KOPT-K1 (cell line): ENCODE results near the gene SPARCL1.

Experiments
- H3K27ac ChIP-seq: fragments of 200-600 bp; sonication (generic); 2 replicates; pipeline ENCODE4 v1.5.1; 2016; ENCODE audit warnings: antibody characterized with exemption, mild to moderate bottlenecking, low read depth, low read length; ENCODE audit not compliant: poor library complexity, severe bottlenecking
- H3K36me3 ChIP-seq: fragments of 200-600 bp; sonication (generic); 2 replicates; pipeline ENCODE4 v1.5.1; 2017; ENCODE audit warnings: antibody characterized with exemption, mild to moderate bottlenecking, low read length, moderate library complexity; ENCODE audit not compliant: insufficient read depth
- H3K9me3 ChIP-seq: fragments of 200-600 bp; sonication (generic); 2 replicates; pipeline ENCODE4 v1.5.1; 2017; ENCODE audit warnings: antibody characterized with exemption, low read length, mild to moderate bottlenecking; ENCODE audit not compliant: insufficient read depth, poor library complexity, severe bottlenecking

The SPARCL1 gene

DNA sequence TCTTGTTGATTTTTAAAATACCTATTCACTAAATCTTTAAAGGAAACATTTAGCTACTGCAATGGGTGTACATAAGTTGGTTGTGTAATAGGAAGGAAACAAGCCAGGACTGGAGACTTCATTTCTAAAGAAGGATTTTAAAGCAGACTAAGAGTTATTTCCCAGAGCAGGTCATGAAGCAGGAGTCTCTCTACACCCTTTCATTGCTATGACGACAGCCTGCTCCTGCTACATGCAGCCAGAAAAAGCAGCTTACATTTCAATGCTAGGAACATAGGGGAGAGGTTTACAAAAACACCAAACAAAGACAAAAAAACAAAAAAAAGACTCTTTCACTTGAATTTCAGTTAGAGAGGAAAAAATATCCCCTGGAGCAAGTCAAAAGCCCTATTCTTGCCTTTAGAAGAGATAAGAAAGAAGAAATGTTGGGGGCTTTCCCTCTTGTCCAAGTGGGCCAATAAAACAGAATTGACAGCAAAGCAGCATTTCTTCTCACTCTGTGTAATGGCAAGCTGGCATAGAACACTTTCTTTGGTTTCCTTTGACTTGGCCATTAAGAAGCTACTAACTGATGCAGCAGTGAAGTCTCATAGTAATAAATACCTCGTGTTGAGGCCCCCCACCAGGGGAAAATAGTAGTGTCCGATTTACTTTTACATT lies 3.4 kb downstream of the SPARCL1 start:
- H3K9me3 ChIP-seq, result peaks cover 15% of the 10 kb centered on the region
- H3K27ac ChIP-seq, result no peak overlapping the region
- no peaks in the 10 kb centered on the region for H3K36me3 ChIP-seq

- H3K9me3 ChIP-seq, result peaks cover 15% of the 10 kb centered on the region
- H3K36me3 ChIP-seq, result no peaks in the 10 kb centered on the region
- no peak overlapping the region for H3K27ac ChIP-seq
Measured at GRCh38 chr4:87524456-87524855, 4.7 kb downstream of the SPARCL1 start.

DNA sequence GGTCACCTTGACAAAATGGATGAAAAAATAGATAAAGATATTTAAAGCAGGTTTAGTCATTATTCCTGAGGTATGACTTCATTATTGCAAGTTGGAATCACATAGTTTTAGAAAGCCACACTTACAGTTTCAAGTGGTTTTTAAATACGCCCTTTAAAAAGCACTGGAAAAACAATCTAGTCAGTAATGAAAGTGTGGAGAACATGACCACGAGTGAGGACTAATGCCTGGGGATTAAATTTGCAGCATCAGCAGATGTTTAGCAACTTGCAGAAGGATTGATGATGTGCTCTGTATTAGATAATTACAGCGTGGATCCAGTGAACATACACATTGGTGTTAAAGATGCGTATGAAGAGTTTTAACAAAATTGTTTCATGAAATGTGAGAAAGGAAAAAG lies 5.9 kb downstream of the SPARCL1 start:
- H3K36me3 ChIP-seq, result no peaks in the 10 kb centered on the region
- H3K9me3 ChIP-seq, result peaks cover 15% of the 10 kb centered on the region
- H3K27ac ChIP-seq, result no peak overlapping the region

DNA sequence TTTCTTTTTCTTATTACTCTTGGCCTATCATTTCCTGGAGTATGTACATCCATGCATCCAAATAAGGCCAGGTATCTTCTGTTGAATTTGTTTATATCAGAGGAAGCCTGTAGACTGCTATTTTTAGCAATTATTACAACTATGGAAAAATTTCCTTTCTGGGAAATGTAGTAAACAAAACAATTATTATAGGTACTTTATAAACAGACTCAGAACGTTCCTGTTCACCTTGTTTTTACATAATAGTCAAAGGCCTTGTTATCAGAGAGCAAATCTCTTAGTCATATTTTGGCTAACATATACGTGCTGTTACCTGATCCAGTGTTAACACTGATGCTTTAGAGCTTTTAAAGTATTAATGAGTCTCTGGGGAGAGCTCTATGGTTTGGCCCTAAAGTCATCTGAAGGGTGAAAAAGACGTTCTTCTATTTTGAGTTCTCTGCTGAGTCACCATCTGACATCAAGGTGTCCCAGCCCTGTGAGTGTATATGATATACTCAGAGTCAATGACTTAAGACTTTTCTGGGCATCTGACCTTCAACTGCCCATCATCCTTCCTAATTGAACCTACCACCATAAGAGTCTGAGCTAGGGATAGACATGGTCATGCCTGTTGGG lies 7.3 kb downstream of the SPARCL1 start:
- Histone ChIP-seq H3K27ac (no peak overlapping the region), H3K36me3 (no peaks in the 10 kb centered on the region), H3K9me3 (peaks cover 15% of the 10 kb centered on the region)

DNA sequence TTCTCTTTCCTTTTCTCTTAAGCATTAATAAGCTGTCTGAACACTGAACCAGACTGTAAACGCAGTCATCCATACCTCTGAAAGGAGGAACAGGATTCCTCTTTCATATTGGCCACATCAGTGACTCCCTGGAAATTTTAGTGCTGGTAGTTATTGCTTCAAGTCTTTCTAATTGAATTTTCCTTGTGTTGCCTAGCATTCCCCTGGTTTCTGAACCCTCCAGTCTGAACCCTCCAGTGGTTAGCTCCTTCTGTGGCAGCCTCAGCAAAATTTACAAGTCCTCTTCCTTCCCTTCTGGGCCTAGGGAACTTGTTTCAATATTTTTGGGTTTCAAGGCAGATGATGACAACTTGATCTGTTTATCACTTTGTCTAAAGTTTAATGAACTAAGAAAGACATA lies 7.9 kb downstream of the SPARCL1 start:
- H3K9me3 ChIP-seq, result peaks cover 15% of the 10 kb centered on the region
- no peak overlapping the region for H3K27ac ChIP-seq
- H3K36me3 ChIP-seq, result no peaks in the 10 kb centered on the region

- Histone ChIP-seq H3K27ac (no peak overlapping the region), H3K36me3 (no peaks in the 10 kb centered on the region), H3K9me3 (no peaks in the 10 kb centered on the region)
Measured at GRCh38 chr4:87517621-87518020, 11.6 kb downstream of the SPARCL1 start.

GRCh38 chr4:87516683-87517082 lies 12.5 kb downstream of the SPARCL1 start:
- H3K9me3 ChIP-seq, result no peaks in the 10 kb centered on the region

GRCh38 chr4:87512400-87512799 lies 16.8 kb downstream of the SPARCL1 start:
- no peak overlapping the region for H3K27ac ChIP-seq
- H3K9me3 ChIP-seq, result no peaks in the 10 kb centered on the region
- H3K36me3 ChIP-seq, result no peaks in the 10 kb centered on the region

More at GRCh38 chr4:87516683-87517082, 12.5 kb downstream of the SPARCL1 start:
- Histone ChIP-seq H3K36me3 (no peaks in the 10 kb centered on the region), H3K27ac (no peak overlapping the region)

- no peak overlapping the region for H3K27ac ChIP-seq
- no peaks in the 10 kb centered on the region for H3K9me3 ChIP-seq
- no peaks in the 10 kb centered on the region for H3K36me3 ChIP-seq
Measured at GRCh38 chr4:87511500-87511899, 17.7 kb downstream of the SPARCL1 start.

DNA sequence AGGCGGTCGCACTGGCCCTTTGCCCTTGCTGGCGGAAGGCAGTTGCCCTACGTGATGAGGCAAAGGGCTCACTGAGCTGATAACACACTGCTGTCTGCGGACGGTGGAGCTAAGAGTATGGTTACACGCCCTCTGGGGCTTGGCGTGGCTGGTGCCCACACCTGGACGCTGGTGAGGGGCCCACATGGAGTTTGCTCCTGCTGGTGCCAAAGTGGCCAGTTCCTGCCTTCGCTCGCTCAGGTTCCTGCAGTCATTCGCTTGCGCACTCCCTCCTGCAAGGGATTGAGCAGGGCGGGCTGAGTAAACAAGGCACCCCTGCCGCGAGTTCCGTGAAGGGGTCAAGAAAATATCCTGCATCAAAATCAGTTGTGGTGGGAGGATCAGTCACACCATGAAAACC lies 18.4 kb downstream of the SPARCL1 start:
- Histone ChIP-seq H3K36me3 (no peaks in the 10 kb centered on the region), H3K9me3 (no peaks in the 10 kb centered on the region), H3K27ac (no peak overlapping the region)

DNA sequence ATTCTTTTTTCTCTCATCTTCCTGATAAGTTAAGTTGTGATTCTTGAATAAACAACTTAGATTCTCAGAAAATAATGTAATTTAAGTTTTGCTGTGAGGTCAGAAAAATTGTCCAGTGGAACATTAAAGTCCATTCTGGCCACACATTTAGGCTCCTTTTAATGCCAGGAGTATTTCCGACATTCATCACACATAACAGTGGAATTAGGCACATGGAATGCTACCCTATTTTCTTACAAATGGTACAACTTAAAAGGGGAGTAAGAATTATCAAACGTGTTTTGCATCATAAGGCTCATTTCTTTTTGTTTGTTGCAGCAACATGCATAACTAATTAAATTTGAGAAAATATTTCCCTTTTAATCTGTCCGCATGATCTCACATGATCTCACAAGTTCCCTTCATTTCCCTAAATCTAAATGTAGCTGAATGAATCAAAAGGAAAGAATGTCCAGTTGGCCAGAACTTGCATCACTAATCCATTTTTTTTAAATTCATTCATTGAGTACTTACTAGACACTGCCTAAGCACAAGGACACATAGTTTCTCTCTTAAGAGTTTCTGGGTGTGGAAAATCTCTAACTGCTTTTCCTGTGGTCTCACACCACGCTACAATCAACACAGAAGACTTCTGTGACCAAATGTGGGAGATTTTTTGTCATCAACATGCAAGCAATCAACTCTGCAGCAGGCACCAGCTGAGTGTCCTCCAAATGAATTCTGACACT lies 22.0 kb downstream of the SPARCL1 start:
- Histone ChIP-seq H3K9me3 (no peaks in the 10 kb centered on the region), H3K27ac (no peak overlapping the region), H3K36me3 (no peaks in the 10 kb centered on the region)

- H3K27ac ChIP-seq, result no peak overlapping the region
- H3K9me3 ChIP-seq, result no peaks in the 10 kb centered on the region
- H3K36me3 ChIP-seq, result no peaks in the 10 kb centered on the region
Measured at GRCh38 chr4:87505862-87506261, 23.3 kb downstream of the SPARCL1 start.

- H3K27ac ChIP-seq, result no peak overlapping the region
- no peaks in the 10 kb centered on the region for H3K36me3 ChIP-seq
- no peaks in the 10 kb centered on the region for H3K9me3 ChIP-seq
Measured at GRCh38 chr4:87502580-87503238, 26.5 kb downstream of the SPARCL1 start.

DNA sequence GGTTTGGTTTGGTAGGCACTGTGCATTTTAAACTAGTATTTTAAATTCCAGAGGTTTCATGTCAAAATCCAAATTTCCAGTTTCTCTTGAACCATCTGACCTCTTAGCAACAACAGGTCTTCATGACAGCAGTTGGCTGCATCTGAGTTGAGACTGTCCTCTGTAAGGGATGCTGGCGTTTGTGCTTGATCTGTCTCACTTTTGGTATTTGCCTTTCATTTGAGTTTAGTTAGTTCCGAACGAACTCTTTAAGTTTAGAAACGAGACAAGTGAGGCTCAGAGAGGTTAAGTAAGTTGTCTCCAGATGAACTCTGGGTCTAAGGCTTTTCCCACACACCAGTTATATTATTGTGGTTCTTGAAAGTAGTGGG lies 29.1 kb downstream of the SPARCL1 start:
- Histone ChIP-seq H3K27ac (no peak overlapping the region), H3K36me3 (no peaks in the 10 kb centered on the region), H3K9me3 (no peaks in the 10 kb centered on the region)

GRCh38 chr4:87499403-87500091 lies 29.6 kb downstream of the SPARCL1 start:
- no peaks in the 10 kb centered on the region for H3K36me3 ChIP-seq
- H3K27ac ChIP-seq, result no peak overlapping the region
- H3K9me3 ChIP-seq, result no peaks in the 10 kb centered on the region
